Measurements from ENCODE around the gene RAB27B. TPM values are rescaled to one million over a fixed set of nuclear protein-coding genes. Genes with fewer than 3 reads are reported as not detected.

Gene RAB27B
- total and polyA plus RNA-seq, 2 of the 8 experiments (the other 6 are each of a cell fraction or from before 2014, with no cell fraction given) = 0.05 to 0.60 TPM

DNA sequence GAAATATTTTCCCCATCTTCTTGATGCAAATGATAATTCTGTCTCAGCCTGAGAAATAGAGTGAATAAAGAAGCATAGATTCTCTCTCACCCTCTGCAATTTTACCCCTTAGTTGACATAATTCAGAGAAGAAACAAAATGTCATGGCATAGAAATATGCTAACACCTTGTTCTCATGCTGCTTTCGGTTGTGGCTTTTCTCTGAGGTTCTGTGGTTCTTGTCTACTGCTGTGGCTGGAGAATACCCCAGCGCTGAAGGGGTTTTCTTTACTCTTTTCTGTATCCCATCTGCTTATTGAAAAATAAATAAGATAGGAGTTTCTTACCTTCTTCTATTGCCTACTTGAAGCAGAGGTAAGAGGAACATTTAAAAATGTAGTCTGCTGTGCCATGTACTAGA, 15.4 kb upstream of the RAB27B start:
- Histone ChIP-seq H2BK5ac (ENCODE audit: low read depth, low read length) (no peak overlapping the region), H2BK20ac (ENCODE audit: low read length) (no peak overlapping the region), H3K56ac (replicated peaks; ENCODE audit: insufficient read length, low read depth, low read length) (no peak overlapping the region), H2BK12ac (ENCODE audit: low read depth, low read length) (no peak overlapping the region), H3K79me1 (ENCODE audit: low read depth, low read length) (no peaks in the 10 kb centered on the region), H4K20me1 (replicated peaks in 1 of 2; ENCODE audit: control insufficient read depth in 1 of 2, insufficient read depth in 2 of 2, low read length in 2 of 2) (no peaks in the 10 kb centered on the region), H3K27ac (ENCODE audit: low read depth, low read length) (no peak overlapping the region), H3K9me3 (ENCODE audit: insufficient read depth in 2 of 2, low read depth in 1 of 2, low read length in 1 of 2) (no peaks in the 10 kb centered on the region), H2AK5ac (ENCODE audit: low read depth, low read length) (no peak overlapping the region), H4K8ac (ENCODE audit: extremely low read depth, insufficient read depth, low read length) (no peak overlapping the region), H3K14ac (ENCODE audit: insufficient read length) (no peak overlapping the region), H3K4ac (replicated peaks; ENCODE audit: insufficient read length, low read depth, low read length) (no peak overlapping the region), H3K27me3 (replicated peaks in 1 of 4; ENCODE audit: control insufficient read depth in 3 of 4, extremely low read depth in 1 of 4, insufficient read depth in 3 of 4, low read length in 3 of 4) (no peaks in the 10 kb centered on the region), H3K79me2 (ENCODE audit: control insufficient read depth in 1 of 2, insufficient read depth in 2 of 2, low read length in 2 of 2) (no peaks in the 10 kb centered on the region), H2BK15ac (ENCODE audit: low read length) (no peak overlapping the region), H3K9ac (replicated peaks in 1 of 4; ENCODE audit: extremely low read depth in 1 of 4, low read depth in 3 of 4, low read length in 3 of 4) (no peak overlapping the region), H3K4me2 (ENCODE audit: insufficient read depth in 1 of 2, low read depth in 2 of 2, low read length in 2 of 2) (no peak overlapping the region), H3K23ac (ENCODE audit: insufficient read length) (no peak overlapping the region), H3K36me3 (ENCODE audit: control insufficient read depth in 2 of 4, insufficient read depth in 4 of 4, low read length in 3 of 4) (no peaks in the 10 kb centered on the region), H4K5ac (ENCODE audit: insufficient read length, low read depth, low read length) (no peak overlapping the region), H3K18ac (ENCODE audit: extremely low read depth, low read length) (no peak overlapping the region), H3K4me3 (ENCODE audit: extremely low read depth in 1 of 4, insufficient read depth in 2 of 4, low read depth in 3 of 4, low read length in 4 of 4) (no peak overlapping the region), H4K91ac (replicated peaks; ENCODE audit: insufficient read length, low read length) (no peak overlapping the region), H3K23me2 (ENCODE audit: low read depth, low read length) (no peaks in the 10 kb centered on the region), H3K4me1 (replicated peaks in 1 of 4; ENCODE audit: control insufficient read depth in 3 of 4, insufficient read depth in 4 of 4, low read length in 3 of 4) (no peaks in the 10 kb centered on the region), H2BK120ac (replicated peaks; ENCODE audit: low read depth, low read length) (no peak overlapping the region), H2AFZ (ENCODE audit: low read length) (no peak overlapping the region)
- POLR2A ChIA-PET (ENCODE audit: partially characterized antibody) = no interaction called here
- 92% methylated on average over 2 of the region's 2 CpGs; no CpG with 5 or more reads in 1 of the 2 experiments for WGBS, 2 experiments (ENCODE audit: extremely low coverage in 1 of 2, insufficient coverage in 1 of 2, insufficient read length in 1 of 2, insufficient replicate concordance in 2 of 2, low coverage in 1 of 2, low lambda C conversion rate in 2 of 2, missing lambda C conversion rate in 1 of 2)
- DNase-seq (ENCODE audit: low read depth in 1 of 2, low spot score in 2 of 2) (no peak), FAIRE-seq (no peak)
- CTCF ChIA-PET (ENCODE audit: partially characterized antibody) = no interaction called here
- TF ChIP-seq EP300 (IDR thresholded peaks at IDR 0.05; ENCODE audit: borderline replicate concordance in 1 of 2, low read depth in 2 of 2, low read length in 2 of 2) = no peak
- TF ChIP-seq CHD2 (IDR thresholded peaks at IDR 0.05; ENCODE audit: low read length) = no peak
- no peak for TF ChIP-seq TCF12 (IDR thresholded peaks at IDR 0.05; ENCODE audit: low read depth, low read length)
- TF ChIP-seq JUND (IDR thresholded peaks at IDR 0.05; ENCODE audit: low read length) = no peak
- no peak for TF ChIP-seq RAD21 (IDR thresholded peaks at IDR 0.05 in 1 of 2, conservative IDR thresholded peaks at IDR 0.05 in 1 of 2; ENCODE audit: low read depth in 2 of 2, low read length in 2 of 2)
- TF ChIP-seq SIX5 (IDR thresholded peaks at IDR 0.05; ENCODE audit: low read depth, low read length) = no peak
- TF ChIP-seq SRF (IDR thresholded peaks at IDR 0.05; ENCODE audit: low read depth, low read length) = no peak
- no peak for TF ChIP-seq CREB1 (IDR thresholded peaks at IDR 0.05)
- no peak for TF ChIP-seq SP1 (IDR thresholded peaks at IDR 0.05; ENCODE audit: low read depth, low read length)
- no peak for TF ChIP-seq HDAC6 (IDR thresholded peaks at IDR 0.05; ENCODE audit: low read depth, low read length)
- TF ChIP-seq EGR1 (IDR thresholded peaks at IDR 0.05; ENCODE audit: borderline replicate concordance, low read depth, low read length) = no peak
- no peak for TF ChIP-seq CBX5 (IDR thresholded peaks at IDR 0.05; ENCODE audit: low read depth, low read length)
- no peak for TF ChIP-seq RXRA (IDR thresholded peaks at IDR 0.05; ENCODE audit: insufficient read depth, low read depth, low read length)
- no peak for TF ChIP-seq BCL11A (IDR thresholded peaks at IDR 0.05; ENCODE audit: low read depth in 2 of 2, low read length in 2 of 2)
- no peak for TF ChIP-seq YY1 (IDR thresholded peaks at IDR 0.05; ENCODE audit: low read depth, low read length)
